Omental fat pad (tissue), 4 donors: ENCODE measurements around the gene MSMB. TPM values are rescaled to one million over a fixed set of nuclear protein-coding genes. Genes with fewer than 3 reads are reported as not detected.
"Not testable (repeated sequence)": the region's sequence is repeated elsewhere in the genome, so short reads cannot be mapped to it uniquely, and the experiment has no call there.

ENCODE experiments used
- ATAC-seq: fragments of 150-250 bp; one replicate; pipeline ENCODE4 v1.9.1; 2016; ENCODE audit warnings: mild to moderate bottlenecking, moderate library complexity; ENCODE audit not compliant: low FRiP score
- DNase-seq: peaks from one replicate; pipeline ENCODE4 v3.0.0-alpha.2; 2019; ENCODE audit warnings: low spot score
- CTCF ChIP-seq, 3 donors: fragments of 450-650 bp; IDR thresholded peaks; one replicate each; pipeline ENCODE4 v1.5.1; 2016 to 2017; ENCODE audit warnings: antibody characterized with exemption in 3 of 3, mild to moderate bottlenecking in 3 of 3, moderate library complexity in 2 of 3
- total RNA-seq, 4 donors: library from RNA; depleted of rRNA; stranded (reverse); fragments of >200 nt; gene quantifications; one replicate each; pipeline ENCODE4 v1.1.0, GENCODE V29; 2016

The MSMB gene
- total RNA-seq = not detected

- DNase-seq = no peak
- no peak for ATAC-seq
- no peak for TF ChIP-seq CTCF (IDR thresholded peaks at IDR 0.05)
Observed at GRCh38 chr10:46046261-46046660, at the start of gene MSMB. MSMB (minus strand) TSS chr10:46046269; CDS start chr10:46046237, 32 bp downstream.

- DNase-seq = no peak
- no peak for TF ChIP-seq CTCF (IDR thresholded peaks at IDR 0.05)
- no peak for ATAC-seq
Observed at GRCh38 chr10:46094931-46095750, 49.1 kb upstream of the MSMB start.

GRCh38 chr10:46094197-46094500, 48.1 kb upstream of the MSMB start:
- TF ChIP-seq CTCF (IDR thresholded peaks at IDR 0.05) = no peak
- ATAC-seq = no peak
- no peak for DNase-seq

GRCh38 chr10:46093316-46094196, 47.5 kb upstream of the MSMB start:
- ATAC-seq, DNase-seq: not testable (repeated sequence)

GRCh38 chr10:46092524-46093081, 46.5 kb upstream of the MSMB start:
- no peak for TF ChIP-seq CTCF (IDR thresholded peaks at IDR 0.05)
- ATAC-seq = no peak
- DNase-seq = no peak

GRCh38 chr10:46091828-46092523, 45.9 kb upstream of the MSMB start:
- no peak for TF ChIP-seq CTCF (IDR thresholded peaks at IDR 0.05)
- DNase-seq (no peak), ATAC-seq (no peak)
